Tibial nerve (tissue), 4 donors: ENCODE data around the gene RNF220. TPM values are rescaled to one million over a fixed set of nuclear protein-coding genes. Genes with fewer than 3 reads are reported as not detected.

Source experiments
- DNase-seq, 2 donors: peaks; one replicate each; pipeline ENCODE4 v3.0.0-alpha.2; 2019; ENCODE audit warnings: low spot score in 2 of 2
- H3K27ac ChIP-seq, 4 donors: fragments of 200-600 bp; sonication (generic) in 3 of 4; one replicate each; pipeline ENCODE4 v1.5.1; 2017 to 2019; ENCODE audit warnings: mild to moderate bottlenecking in 1 of 4
- H3K27me3 ChIP-seq, 2 donors: fragments of 200-600 bp; sonication (generic) in 1 of 2; one replicate each; pipeline versions ENCODE4 v1.5.1 to v1.6.0; 2017 to 2019
- H3K36me3 ChIP-seq, 3 donors: fragments of 200-600 bp; sonication (generic); one replicate each; pipeline ENCODE4 v1.5.1; 2018 to 2019
- H3K4me1 ChIP-seq, 4 donors: fragments of 200-600 bp; sonication (generic) in 3 of 4; one replicate each; pipeline ENCODE4 v1.5.1; 2017 to 2019
- H3K4me3 ChIP-seq, 4 donors: fragments of 200-600 bp; sonication (generic) in 3 of 4; one replicate each; pipeline ENCODE4 v1.5.1; 2017 to 2019; ENCODE audit warnings: mild to moderate bottlenecking in 1 of 4, moderate library complexity in 1 of 4
- H3K9me3 ChIP-seq, 4 donors: fragments of 200-600 bp; sonication (generic) in 3 of 4; one replicate each; pipeline ENCODE4 v1.5.1; 2017 to 2019
- EP300 ChIP-seq, 2 donors: sonication (generic); formaldehyde crosslinking; IDR thresholded peaks; one replicate each; pipeline ENCODE4 v1.6.1; 2017; ENCODE audit warnings: antibody characterized with exemption in 2 of 2, mild to moderate bottlenecking in 1 of 2
- POLR2A ChIP-seq, 2 donors: fragments of 450-650 bp; IDR thresholded peaks; one replicate each; pipeline ENCODE4 v1.6.1; 2017; ENCODE audit warnings: antibody characterized with exemption in 2 of 2, mild to moderate bottlenecking in 2 of 2, moderate library complexity in 2 of 2
- WGBS, 2 donors: methylation state at CpG; one replicate each; pipeline ENCODE4 v1.1.5; 2018; 5-methylcytosine and 5-hydroxymethylcytosine counted together
- total RNA-seq, 4 donors: library from RNA; depleted of rRNA; stranded (reverse); fragments of >200 nt; gene quantifications; one replicate each; pipeline ENCODE4 v1.1.0, GENCODE V29; 2016
- TF ChIP-seq, protein P1 (sequence below), 5 experiments: fragments of 200-600 bp in 3 of 5; fragments of 450-650 bp in 2 of 5; sonication (generic) in 3 of 5; IDR thresholded peaks; one replicate each; pipeline ENCODE4 v1.5.1; 2016 to 2019; ENCODE audit warnings: antibody characterized with exemption in 5 of 5, mild to moderate bottlenecking in 3 of 5, moderate library complexity in 2 of 5

RNF220 gene
- total RNA-seq, 4 donors from 2014 or later, result 110 to 151 (median 114) TPM

DNA sequence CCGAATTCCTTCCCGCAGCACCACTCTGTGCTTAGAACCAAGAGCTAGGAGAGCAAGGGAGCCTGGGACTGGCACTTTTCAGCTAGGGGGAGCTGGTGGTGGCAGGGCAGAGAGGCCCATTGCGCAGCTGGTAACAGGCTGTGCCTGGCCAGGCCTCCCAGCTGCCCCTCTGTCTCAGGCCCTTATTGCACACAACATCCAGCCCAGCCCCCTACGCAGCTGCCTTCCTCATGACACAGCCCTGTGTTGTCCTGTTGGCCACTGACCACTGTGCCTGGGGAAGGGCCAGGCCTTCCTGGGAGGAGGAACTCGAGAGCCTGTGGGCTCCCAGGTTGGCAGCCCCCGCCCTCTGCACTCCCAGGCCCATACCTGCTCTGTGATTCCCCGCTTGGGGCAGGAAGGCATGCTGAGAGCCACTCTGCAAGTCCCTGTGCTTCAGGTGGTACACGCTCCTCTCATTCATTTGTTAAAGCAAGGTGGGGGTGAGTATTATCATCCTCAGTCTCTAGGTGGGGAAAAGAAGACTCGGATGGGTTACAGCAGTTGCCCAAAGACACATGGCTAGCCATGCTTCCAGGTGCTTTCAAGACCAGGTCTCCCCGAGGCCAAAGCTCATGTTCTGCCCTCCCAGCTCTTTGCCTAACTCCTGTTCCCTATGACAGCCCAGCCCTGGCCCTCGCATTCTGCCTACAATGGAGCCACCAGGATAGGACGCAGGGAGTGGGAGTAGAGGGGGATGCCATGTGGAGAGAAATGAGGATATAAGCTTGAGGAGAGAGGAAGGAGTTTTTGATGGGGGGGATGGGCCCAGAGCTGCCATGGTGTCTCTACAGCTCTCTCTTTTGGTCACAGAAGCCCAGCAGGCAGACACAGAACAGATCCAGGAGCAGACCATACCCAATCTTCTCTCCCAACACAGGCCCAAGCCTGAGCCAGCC, 187.4 kb downstream of the RNF220 start:
- peak overlapping the region in 1 of 4 donors; percentile 29 for H3K27ac ChIP-seq
- peaks cover 0 to 13% of the 10 kb centered on the region in 2 donors for H3K27me3 ChIP-seq
- no peak for TF ChIP-seq POLR2A (IDR thresholded peaks at IDR 0.05)
- TF ChIP-seq, protein P1, sequence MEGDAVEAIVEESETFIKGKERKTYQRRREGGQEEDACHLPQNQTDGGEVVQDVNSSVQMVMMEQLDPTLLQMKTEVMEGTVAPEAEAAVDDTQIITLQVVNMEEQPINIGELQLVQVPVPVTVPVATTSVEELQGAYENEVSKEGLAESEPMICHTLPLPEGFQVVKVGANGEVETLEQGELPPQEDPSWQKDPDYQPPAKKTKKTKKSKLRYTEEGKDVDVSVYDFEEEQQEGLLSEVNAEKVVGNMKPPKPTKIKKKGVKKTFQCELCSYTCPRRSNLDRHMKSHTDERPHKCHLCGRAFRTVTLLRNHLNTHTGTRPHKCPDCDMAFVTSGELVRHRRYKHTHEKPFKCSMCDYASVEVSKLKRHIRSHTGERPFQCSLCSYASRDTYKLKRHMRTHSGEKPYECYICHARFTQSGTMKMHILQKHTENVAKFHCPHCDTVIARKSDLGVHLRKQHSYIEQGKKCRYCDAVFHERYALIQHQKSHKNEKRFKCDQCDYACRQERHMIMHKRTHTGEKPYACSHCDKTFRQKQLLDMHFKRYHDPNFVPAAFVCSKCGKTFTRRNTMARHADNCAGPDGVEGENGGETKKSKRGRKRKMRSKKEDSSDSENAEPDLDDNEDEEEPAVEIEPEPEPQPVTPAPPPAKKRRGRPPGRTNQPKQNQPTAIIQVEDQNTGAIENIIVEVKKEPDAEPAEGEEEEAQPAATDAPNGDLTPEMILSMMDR (IDR thresholded peaks at IDR 0.05), result no peak
- TF ChIP-seq EP300 (IDR thresholded peaks at IDR 0.05), result no peak
- WGBS, 2 donors, result 82 to 83% methylated on average over 9 to 10 of the region's 12 CpGs
- no peaks in the 10 kb centered on the region for H3K9me3 ChIP-seq
- no peak for DNase-seq
- no peak overlapping the region for H3K4me3 ChIP-seq
- peaks cover 0 to 4% (median 0%) of the 10 kb centered on the region in 4 donors for H3K4me1 ChIP-seq
- no peaks in the 10 kb centered on the region for H3K36me3 ChIP-seq

DNA sequence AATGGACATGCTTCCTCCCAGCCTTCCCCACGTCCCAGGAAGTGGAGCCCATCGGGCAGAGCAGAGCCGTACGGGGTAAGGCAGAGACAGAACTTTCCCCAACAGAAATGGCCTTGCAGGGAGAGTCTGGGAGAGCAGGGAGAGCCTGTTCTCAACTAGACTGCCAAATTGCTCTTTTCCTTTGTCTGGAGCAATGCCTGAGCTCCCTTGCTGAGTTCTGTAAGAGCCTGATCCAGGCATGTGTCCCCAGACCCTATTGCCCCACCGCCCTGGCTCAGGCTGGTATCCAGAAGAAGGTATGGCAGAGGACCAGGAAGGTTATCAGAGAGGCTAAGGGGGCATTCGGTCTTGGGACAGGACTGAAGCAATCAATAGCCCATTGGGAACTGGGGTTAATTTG, 189.3 kb downstream of the RNF220 start:
- Histone ChIP-seq H3K9me3 (no peaks in the 10 kb centered on the region), H3K4me3 (no peak overlapping the region), H3K36me3 (no peaks in the 10 kb centered on the region), H3K4me1 (peaks cover 0 to 4% (median 0%) of the 10 kb centered on the region in 4 donors), H3K27me3 (peaks cover 0 to 17% of the 10 kb centered on the region in 2 donors), H3K27ac (no peak overlapping the region)
- WGBS, 2 donors, result 84% methylated on average over 6 of the region's 6 CpGs
- TF ChIP-seq POLR2A (IDR thresholded peaks at IDR 0.05), result no peak
- TF ChIP-seq EP300 (IDR thresholded peaks at IDR 0.05), result no peak
- TF ChIP-seq, protein P1 (IDR thresholded peaks at IDR 0.05), result no peak
- no peak for DNase-seq

DNA sequence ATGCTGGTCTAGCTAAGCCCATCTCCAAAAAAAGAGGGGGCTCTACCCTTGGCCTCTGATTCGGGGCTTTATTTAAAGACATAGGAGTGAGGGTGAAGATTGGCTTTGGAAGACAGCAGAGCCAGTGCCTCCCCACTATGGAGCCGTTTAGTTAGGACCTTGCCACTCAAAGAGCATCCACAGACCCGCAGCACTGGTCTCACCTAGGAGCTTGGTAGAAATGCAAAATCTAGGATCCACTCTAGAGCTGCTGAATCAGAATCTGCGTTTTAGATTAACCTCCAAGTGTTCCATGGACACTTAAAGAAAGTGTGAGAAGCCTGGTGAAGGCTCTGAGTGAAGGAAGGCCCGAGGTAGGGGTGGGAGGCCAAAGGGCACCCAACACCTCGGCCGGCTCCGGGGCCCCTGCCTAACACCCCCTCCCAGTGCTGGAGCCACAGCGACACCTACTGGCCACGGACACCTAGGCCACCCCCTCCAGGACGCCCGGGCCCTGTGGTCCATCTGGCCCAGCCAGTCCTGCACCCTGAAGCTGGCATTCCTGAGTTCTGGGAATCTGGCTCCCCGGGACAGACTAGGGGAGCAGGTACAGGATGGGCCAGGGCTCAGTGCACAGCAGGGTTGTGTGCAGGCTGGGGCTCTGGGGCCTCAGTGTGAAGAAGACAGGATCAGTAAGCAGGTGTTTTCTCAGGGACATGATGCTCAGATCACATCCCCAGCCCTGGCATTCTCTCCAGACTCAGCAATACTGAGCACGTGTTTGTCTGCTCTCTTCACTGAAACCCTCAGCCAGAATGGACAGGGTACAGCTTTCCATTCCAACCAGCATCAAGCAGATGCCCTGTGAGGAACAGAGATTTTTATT, 190.0 kb downstream of the RNF220 start:
- H3K4me3 ChIP-seq, result no peak overlapping the region
- peaks cover 0 to 4% (median 0%) of the 10 kb centered on the region in 4 donors for H3K4me1 ChIP-seq
- H3K27me3 ChIP-seq, result peaks cover 0 to 17% of the 10 kb centered on the region in 2 donors
- H3K27ac ChIP-seq, result no peak overlapping the region
- 19 to 21% methylated on average over 13 to 14 of the region's 14 CpGs for WGBS, 2 donors
- peak; percentile 66 to 82 for DNase-seq
- H3K36me3 ChIP-seq, result no peaks in the 10 kb centered on the region
- no peaks in the 10 kb centered on the region for H3K9me3 ChIP-seq
- TF ChIP-seq EP300 (IDR thresholded peaks at IDR 0.05) (peak in 1 of 2 donors; percentile 13), POLR2A (IDR thresholded peaks at IDR 0.05) (no peak)
- TF ChIP-seq, protein P1 (IDR thresholded peaks at IDR 0.05), result peak; percentile 91 to 96 (median 94)

DNA sequence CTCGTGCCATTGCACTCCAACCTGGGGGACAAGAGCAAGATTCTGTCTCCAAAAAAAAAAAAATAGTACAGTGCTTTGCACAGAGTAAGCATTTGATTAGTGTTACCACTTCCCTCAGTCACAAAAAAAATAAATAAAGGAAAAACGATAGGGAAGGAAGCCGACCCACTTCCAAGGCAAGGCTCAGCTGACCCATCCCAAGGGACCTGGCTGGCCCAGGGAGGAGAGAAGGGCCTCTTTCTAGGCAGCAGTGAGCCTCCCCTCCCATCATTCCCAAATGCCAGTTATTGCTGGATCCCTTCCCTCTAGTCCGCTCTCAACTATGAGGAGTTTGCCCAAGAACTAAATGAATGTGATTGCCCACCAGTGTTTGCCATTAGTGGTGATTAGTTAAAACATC, 191.5 kb downstream of the RNF220 start:
- DNase-seq, result no peak
- Histone ChIP-seq H3K4me1 (peaks cover 0 to 4% (median 0%) of the 10 kb centered on the region in 4 donors), H3K9me3 (no peaks in the 10 kb centered on the region), H3K36me3 (no peaks in the 10 kb centered on the region), H3K27me3 (peaks cover 0 to 26% of the 10 kb centered on the region in 2 donors), H3K27ac (no peak overlapping the region), H3K4me3 (no peak overlapping the region)
- TF ChIP-seq POLR2A (IDR thresholded peaks at IDR 0.05) (no peak), EP300 (IDR thresholded peaks at IDR 0.05) (no peak)
- TF ChIP-seq, protein P1 (IDR thresholded peaks at IDR 0.05), result no peak
- WGBS, 2 donors, result 62 to 65% methylated on average over 4 of the region's 4 CpGs
